Progenitor cell of endocrine pancreas (in vitro differentiated cells): Measurements from ENCODE around the gene TMEFF2. TPM values are rescaled to one million over a fixed set of nuclear protein-coding genes. Genes with fewer than 3 reads are reported as not detected.

Experiments
- DNase-seq: peaks from one replicate; pipeline ENCODE4 v3.0.0; 2021; ENCODE audit warnings: low spot score; ENCODE audit not compliant: unreplicated experiment
- H3K27ac Mint-ChIP-seq: 2 replicates; pipeline ENCODE4 v1.8.0; 2021; ENCODE audit warnings: mild to moderate bottlenecking, moderate library complexity, mixed read lengths
- H3K27me3 Mint-ChIP-seq: 2 replicates; pipeline ENCODE4 v1.8.0; 2021; ENCODE audit warnings: mixed read lengths
- H3K36me3 Mint-ChIP-seq: 2 replicates; pipeline ENCODE4 v1.8.0; 2022; ENCODE audit warnings: mixed read lengths; ENCODE audit not compliant: insufficient read depth
- H3K4me1 Mint-ChIP-seq: 2 replicates; pipeline ENCODE4 v1.8.0; 2021; ENCODE audit warnings: low read depth, mixed read lengths
- H3K4me3 Mint-ChIP-seq: 2 replicates; pipeline ENCODE4 v1.8.0; 2021; ENCODE audit warnings: low read depth, mild to moderate bottlenecking, moderate library complexity, mixed read lengths
- H3K9me3 Mint-ChIP-seq: 2 replicates; pipeline ENCODE4 v1.8.0; 2021; ENCODE audit warnings: low read depth, mixed read lengths
- CTCF ChIP-seq: fragments of 200-600 bp; sonication (generic); IDR thresholded peaks from one replicate; pipeline ENCODE4 v1.5.0; 2021; ENCODE audit warnings: antibody characterized with exemption, mild to moderate bottlenecking; ENCODE audit not compliant: unreplicated experiment
- total RNA-seq: library from RNA; stranded (reverse); gene quantifications from 2 replicates; pipeline ENCODE4 v1.2.1, GENCODE V29; 2021

TMEFF2 gene
- total RNA-seq, 1 donor from 2014 or later, result 0.50 TPM

GRCh38 chr2:192128655-192129054 is 66.1 kb downstream of the TMEFF2 start:
- no peaks in the 10 kb centered on the region for H3K4me1 Mint-ChIP-seq
- no peaks in the 10 kb centered on the region for H3K36me3 Mint-ChIP-seq
- no peak overlapping the region for H3K4me3 Mint-ChIP-seq
- DNase-seq, result no peak
- H3K27ac Mint-ChIP-seq, result no peak overlapping the region
- no peaks in the 10 kb centered on the region for H3K27me3 Mint-ChIP-seq
- no peak for TF ChIP-seq CTCF
- no peaks in the 10 kb centered on the region for H3K9me3 Mint-ChIP-seq

- no peak overlapping the region for H3K4me3 Mint-ChIP-seq
- H3K27me3 Mint-ChIP-seq, result no peaks in the 10 kb centered on the region
- no peak overlapping the region for H3K27ac Mint-ChIP-seq
Observed at GRCh38 chr2:192127434-192127833, 67.3 kb downstream of the TMEFF2 start.

GRCh38 chr2:192126912-192127311 is 67.8 kb downstream of the TMEFF2 start:
- H3K4me3 Mint-ChIP-seq, result no peak overlapping the region
- no peaks in the 10 kb centered on the region for H3K36me3 Mint-ChIP-seq
- no peak overlapping the region for H3K27ac Mint-ChIP-seq
- DNase-seq, result no peak
- TF ChIP-seq CTCF, result no peak
- no peaks in the 10 kb centered on the region for H3K27me3 Mint-ChIP-seq
- no peaks in the 10 kb centered on the region for H3K4me1 Mint-ChIP-seq
- H3K9me3 Mint-ChIP-seq, result no peaks in the 10 kb centered on the region

More at GRCh38 chr2:192127434-192127833, 67.3 kb downstream of the TMEFF2 start:
- no peak for DNase-seq
- no peak for TF ChIP-seq CTCF
- no peaks in the 10 kb centered on the region for H3K4me1 Mint-ChIP-seq
- no peaks in the 10 kb centered on the region for H3K36me3 Mint-ChIP-seq
- no peaks in the 10 kb centered on the region for H3K9me3 Mint-ChIP-seq

GRCh38 chr2:192126426-192126825 is 68.3 kb downstream of the TMEFF2 start:
- H3K4me3 Mint-ChIP-seq, result no peak overlapping the region

GRCh38 chr2:192124571-192124970 is 70.2 kb downstream of the TMEFF2 start:
- no peak for TF ChIP-seq CTCF
- H3K4me1 Mint-ChIP-seq, result no peaks in the 10 kb centered on the region
- H3K27me3 Mint-ChIP-seq, result no peaks in the 10 kb centered on the region
- no peak for DNase-seq
- H3K9me3 Mint-ChIP-seq, result no peaks in the 10 kb centered on the region
- no peaks in the 10 kb centered on the region for H3K36me3 Mint-ChIP-seq
- H3K4me3 Mint-ChIP-seq, result no peak overlapping the region
- H3K27ac Mint-ChIP-seq, result no peak overlapping the region

More at GRCh38 chr2:192126426-192126825, 68.3 kb downstream of the TMEFF2 start:
- no peak for DNase-seq
- no peaks in the 10 kb centered on the region for H3K9me3 Mint-ChIP-seq
- H3K4me1 Mint-ChIP-seq, result no peaks in the 10 kb centered on the region
- no peak for TF ChIP-seq CTCF
- H3K27me3 Mint-ChIP-seq, result no peaks in the 10 kb centered on the region
- H3K36me3 Mint-ChIP-seq, result no peaks in the 10 kb centered on the region
- no peak overlapping the region for H3K27ac Mint-ChIP-seq
